H9 (cell line): ENCODE measurements around the gene TNNT2. TPM values are rescaled to one million over a fixed set of nuclear protein-coding genes. Genes with fewer than 3 reads are reported as not detected.

Experiments
- DNase-seq: peaks from one replicate; pipeline ENCODE4 v3.0.0-alpha.2; 2017
- H2AFZ ChIP-seq: one replicate; pipeline ENCODE4 v1.6.1; 2013; ENCODE audit warnings: mild to moderate bottlenecking, low read length, control low read depth, moderate library complexity
- H2AK5ac ChIP-seq: 2 replicates; pipeline ENCODE4 v1.6.1; 2013; ENCODE audit warnings: low read length, control low read depth, mixed read lengths; ENCODE audit not compliant: insufficient read length
- H2BK120ac ChIP-seq: one replicate; pipeline ENCODE4 v1.6.1; 2013; ENCODE audit warnings: low read depth, mild to moderate bottlenecking, low read length, control low read depth, inconsistent platforms; ENCODE audit not compliant: poor library complexity, severe bottlenecking
- H2BK12ac ChIP-seq: 2 replicates; pipeline ENCODE4 v1.6.1; 2013; ENCODE audit warnings: low read length, control low read depth, mixed read lengths, low read depth; ENCODE audit not compliant: insufficient read length
- H2BK15ac ChIP-seq: 2 replicates; pipeline ENCODE4 v1.6.1; 2013; ENCODE audit warnings: low read depth, low read length, control low read depth
- H2BK20ac ChIP-seq: one replicate; pipeline ENCODE4 v1.6.1; 2013; ENCODE audit warnings: low read depth, mild to moderate bottlenecking, low read length, control low read depth, inconsistent platforms; ENCODE audit not compliant: poor library complexity, severe bottlenecking
- H2BK5ac ChIP-seq: 2 replicates; pipeline ENCODE4 v1.6.1; 2013; ENCODE audit warnings: low read length, control low read depth, mixed read lengths; ENCODE audit not compliant: insufficient read length
- H3K14ac ChIP-seq: 2 replicates; pipeline ENCODE4 v1.6.1; 2013; ENCODE audit warnings: low read length, control low read depth; ENCODE audit not compliant: insufficient read depth
- H3K18ac ChIP-seq: 2 replicates; pipeline ENCODE4 v1.6.1; 2013; ENCODE audit warnings: low read depth, mild to moderate bottlenecking, mixed read lengths, low read length, control low read depth; ENCODE audit not compliant: insufficient read length
- H3K23ac ChIP-seq: 2 replicates; pipeline ENCODE4 v1.6.1; 2013; ENCODE audit warnings: low read length, control low read depth, mixed read lengths, low read depth; ENCODE audit not compliant: insufficient read length
- H3K23me2 ChIP-seq: 2 replicates; pipeline ENCODE4 v1.6.1; 2013; ENCODE audit warnings: low read depth, mild to moderate bottlenecking, mixed read lengths, low read length, control low read depth; ENCODE audit not compliant: insufficient read length, poor library complexity, severe bottlenecking
- H3K27ac ChIP-seq: 2 replicates; pipeline ENCODE4 v1.5.1; 2013; ENCODE audit warnings: low read length, control low read depth, mixed read lengths, low read depth; ENCODE audit not compliant: insufficient read length
- H3K27me3 ChIP-seq: 2 replicates; pipeline ENCODE4 v1.6.1; 2013; ENCODE audit warnings: low read length, control low read depth, inconsistent platforms; ENCODE audit not compliant: insufficient read depth
- H3K4ac ChIP-seq: 2 replicates; pipeline ENCODE4 v1.6.1; 2013; ENCODE audit warnings: low read depth, mild to moderate bottlenecking, control low read depth, inconsistent platforms, low read length, moderate library complexity
- H3K4me1 ChIP-seq: 2 replicates; pipeline ENCODE4 v1.6.1; 2013; ENCODE audit warnings: low read length, control low read depth, inconsistent platforms; ENCODE audit not compliant: insufficient read depth
- H3K4me2 ChIP-seq: 2 replicates; pipeline ENCODE4 v1.6.1; 2013; ENCODE audit warnings: low read length, control low read depth, mixed read lengths; ENCODE audit not compliant: insufficient read length, insufficient read depth
- H3K56ac ChIP-seq: 2 replicates; pipeline ENCODE4 v1.6.1; 2013; ENCODE audit warnings: low read depth, mild to moderate bottlenecking, mixed read lengths, low read length, control low read depth; ENCODE audit not compliant: insufficient read length
- H3K79me1 ChIP-seq: 2 replicates; pipeline ENCODE4 v1.6.1; 2013; ENCODE audit warnings: low read depth, mild to moderate bottlenecking, moderate library complexity, low read length, control low read depth, inconsistent platforms; ENCODE audit not compliant: insufficient read depth, poor library complexity, severe bottlenecking
- H3K79me2 ChIP-seq: 2 replicates; pipeline ENCODE4 v1.6.1; 2013; ENCODE audit warnings: low read length, control low read depth, inconsistent platforms; ENCODE audit not compliant: insufficient read depth
- H3K9ac ChIP-seq: 2 replicates; pipeline ENCODE4 v1.6.1; 2013; ENCODE audit warnings: low read length, control low read depth, mixed read lengths; ENCODE audit not compliant: insufficient read length; ENCODE audit errors: extremely low read depth
- H3K9me3 ChIP-seq: one replicate; pipeline ENCODE4 v1.6.1; 2013; ENCODE audit warnings: low read depth, low read length, inconsistent platforms; ENCODE audit not compliant: control insufficient read depth
- H3T11ph ChIP-seq: one replicate; pipeline ENCODE4 v1.6.1; 2013; ENCODE audit warnings: mild to moderate bottlenecking, low read length, control low read depth, inconsistent platforms
- H4K20me1 ChIP-seq: one replicate; pipeline ENCODE4 v1.6.1; 2013; ENCODE audit not compliant: control insufficient read depth, insufficient read length, insufficient read depth
- H4K5ac ChIP-seq: 2 replicates; pipeline ENCODE4 v1.6.1; 2013; ENCODE audit warnings: low read depth, mild to moderate bottlenecking, mixed read lengths, low read length, control low read depth; ENCODE audit not compliant: insufficient read length
- H4K8ac ChIP-seq: replicated peaks from 2 replicates; pipeline ENCODE4 v1.6.1; 2013; ENCODE audit warnings: low read length, control low read depth, mixed read lengths, low read depth; ENCODE audit not compliant: insufficient read length
- H4K91ac ChIP-seq: 2 replicates; pipeline ENCODE4 v1.6.1; 2013; ENCODE audit warnings: low read depth, mild to moderate bottlenecking, moderate library complexity, mixed read lengths, low read length, control low read depth; ENCODE audit not compliant: insufficient read length
- H3K27ac Mint-ChIP-seq, 3 experiments: 2 replicates in 2 of 3; 3 replicates in 1 of 3; pipeline ENCODE4 v1.8.0; 2020 to 2021; ENCODE audit warnings: mixed read lengths in 3 of 3, mild to moderate bottlenecking in 1 of 3, moderate library complexity in 1 of 3
- H3K27me3 Mint-ChIP-seq: 2 replicates; pipeline ENCODE4 v1.8.0; 2021; ENCODE audit warnings: low read depth, mild to moderate bottlenecking, moderate library complexity, mixed read lengths
- H3K36me3 Mint-ChIP-seq, 3 experiments: 2 replicates in 2 of 3; 3 replicates in 1 of 3; pipeline ENCODE4 v1.8.0; 2020 to 2021; ENCODE audit warnings: low read depth in 3 of 3, mixed read lengths in 3 of 3; ENCODE audit not compliant: insufficient read depth in 1 of 3
- H3K4me1 Mint-ChIP-seq, 2 experiments: 2 replicates each; pipeline ENCODE4 v1.8.0; 2020; ENCODE audit warnings: mixed read lengths in 2 of 2
- H3K4me3 Mint-ChIP-seq, 2 experiments: 2 replicates in 1 of 2; 3 replicates in 1 of 2; pipeline ENCODE4 v1.8.0; 2020 to 2021; ENCODE audit warnings: mild to moderate bottlenecking in 2 of 2, mixed read lengths in 2 of 2, moderate library complexity in 1 of 2
- H3K9me3 Mint-ChIP-seq, 2 experiments: 2 replicates in 1 of 2; 3 replicates in 1 of 2; pipeline ENCODE4 v1.8.0; 2020; ENCODE audit warnings: mild to moderate bottlenecking in 2 of 2, mixed read lengths in 2 of 2, moderate library complexity in 1 of 2
- WGBS: extraction: QIAGEN DNeasy Blood & Tissue Kit; methylation state at CpG from one replicate; pipeline ENCODE4 v1.1.7; 2013; ENCODE audit warnings: missing lambda C conversion rate, low lambda C conversion rate, mixed read lengths; ENCODE audit not compliant: insufficient read length; ENCODE audit errors: extremely low coverage; 5-methylcytosine and 5-hydroxymethylcytosine counted together
- total RNA-seq: library from RNA; stranded (reverse); gene quantifications from 2 replicates; pipeline ENCODE4 v1.2.1, GENCODE V29; 2021
- TF ChIP-seq, protein P1 (sequence below): fragments of 200-600 bp; sonication (generic); conservative IDR thresholded peaks from 3 replicates; pipeline ENCODE4 v1.8.0; 2021; ENCODE audit warnings: antibody characterized with exemption, mild to moderate bottlenecking

TNNT2 gene
- total RNA-seq, 1 experiment from 2014 or later = 8.6 TPM

- Histone ChIP-seq H3K56ac (no peak overlapping the region), H4K20me1 (no peaks in the 10 kb centered on the region), H3K79me1 (no peaks in the 10 kb centered on the region), H2BK120ac (no peak overlapping the region), H3K23me2 (no peaks in the 10 kb centered on the region), H2AK5ac (no peak overlapping the region), H3K4me1 (no peaks in the 10 kb centered on the region), H3K27ac (no peak overlapping the region), H3K9me3 (no peaks in the 10 kb centered on the region), H4K5ac (no peak overlapping the region), H3K14ac (no peak overlapping the region), H3K27me3 (no peaks in the 10 kb centered on the region), H3K4ac (no peak overlapping the region), H4K91ac (no peak overlapping the region), H2BK5ac (no peak overlapping the region), H3K9ac (no peak overlapping the region), H3T11ph (no peak overlapping the region), H2BK20ac (no peak overlapping the region), H2AFZ (no peak overlapping the region), H3K23ac (no peak overlapping the region), H3K18ac (no peak overlapping the region), H4K8ac (no peak overlapping the region), H2BK12ac (no peak overlapping the region), H3K4me2 (no peak overlapping the region), H3K79me2 (no peaks in the 10 kb centered on the region), H2BK15ac (no peak overlapping the region)
- H3K4me1 Mint-ChIP-seq = peaks cover 9 to 15% of the 10 kb centered on the region in 2 experiments; a peak in 3 of 4 replicates
- no peak for DNase-seq
- no peaks in the 10 kb centered on the region for H3K27me3 Mint-ChIP-seq
- no CpG with 5 or more reads among the region's 4 CpGs for whole genome bisulfite sequencing
- peaks cover 2 to 32% (median 11%) of the 10 kb centered on the region in 3 experiments; a peak in 5 of 7 replicates for H3K36me3 Mint-ChIP-seq
- TF ChIP-seq, protein P1, sequence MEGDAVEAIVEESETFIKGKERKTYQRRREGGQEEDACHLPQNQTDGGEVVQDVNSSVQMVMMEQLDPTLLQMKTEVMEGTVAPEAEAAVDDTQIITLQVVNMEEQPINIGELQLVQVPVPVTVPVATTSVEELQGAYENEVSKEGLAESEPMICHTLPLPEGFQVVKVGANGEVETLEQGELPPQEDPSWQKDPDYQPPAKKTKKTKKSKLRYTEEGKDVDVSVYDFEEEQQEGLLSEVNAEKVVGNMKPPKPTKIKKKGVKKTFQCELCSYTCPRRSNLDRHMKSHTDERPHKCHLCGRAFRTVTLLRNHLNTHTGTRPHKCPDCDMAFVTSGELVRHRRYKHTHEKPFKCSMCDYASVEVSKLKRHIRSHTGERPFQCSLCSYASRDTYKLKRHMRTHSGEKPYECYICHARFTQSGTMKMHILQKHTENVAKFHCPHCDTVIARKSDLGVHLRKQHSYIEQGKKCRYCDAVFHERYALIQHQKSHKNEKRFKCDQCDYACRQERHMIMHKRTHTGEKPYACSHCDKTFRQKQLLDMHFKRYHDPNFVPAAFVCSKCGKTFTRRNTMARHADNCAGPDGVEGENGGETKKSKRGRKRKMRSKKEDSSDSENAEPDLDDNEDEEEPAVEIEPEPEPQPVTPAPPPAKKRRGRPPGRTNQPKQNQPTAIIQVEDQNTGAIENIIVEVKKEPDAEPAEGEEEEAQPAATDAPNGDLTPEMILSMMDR = no peak
- H3K27ac Mint-ChIP-seq = no peak overlapping the region; a peak in 1 of 7 replicates
- H3K4me3 Mint-ChIP-seq = no peak overlapping the region
- H3K9me3 Mint-ChIP-seq = no peaks in the 10 kb centered on the region
These were observed 6.9 kb upstream of the TNNT2 start for GRCh38 chr1:201384406-201384782.
